ENCODE data around the gene NPBWR2.

- peak; percentile 90 for TF ChIP-seq CTCF (IDR thresholded peaks at IDR 0.05)
- TF ChIP-seq ZFX (IDR thresholded peaks at IDR 0.05; ENCODE audit: borderline replicate concordance) = no peak
These were observed 24.0 kb downstream of the NPBWR2 start for GRCh38 chr20:64083378-64083803.

All from 22Rv1 (cell line).